Dendritic cell treated with granulocyte-macrophage colony-stimulating factor and Interleukin-4, amounts not matched to agents 40 ng/mL and 50 ng/mL, for 4 days (primary cell): ENCODE data around the gene SKI.
"Not testable (repeated sequence)": the region's sequence is repeated elsewhere in the genome, so short reads cannot be mapped to it uniquely, and the experiment has no call there.

Experiments
- H3K27ac Mint-ChIP-seq: one replicate; pipeline ENCODE4 v1.8.0; 2022; ENCODE audit warnings: mild to moderate bottlenecking, mixed read lengths
- H3K27me3 Mint-ChIP-seq: one replicate; pipeline ENCODE4 v1.8.0; 2022; ENCODE audit warnings: mild to moderate bottlenecking, mixed read lengths
- H3K36me3 Mint-ChIP-seq: one replicate; pipeline ENCODE4 v1.8.0; 2022; ENCODE audit warnings: low read depth, mixed read lengths
- H3K4me1 Mint-ChIP-seq: one replicate; pipeline ENCODE4 v1.8.0; 2022; ENCODE audit warnings: low read depth, mixed read lengths
- H3K4me3 Mint-ChIP-seq: one replicate; pipeline ENCODE4 v1.8.0; 2022; ENCODE audit warnings: mild to moderate bottlenecking, moderate library complexity, mixed read lengths
- H3K9me3 Mint-ChIP-seq: one replicate; pipeline ENCODE4 v1.8.0; 2022; ENCODE audit warnings: mixed read lengths
- intact Hi-C: fragments of 100-400 bp; cut with micrococcal nuclease; formaldehyde crosslinking; loops from one replicate; pipeline ENCODE4 v1.15.0; 2022

Gene SKI

GRCh38 chr1:2330035-2330434 lies 101.9 kb downstream of the SKI start:
- intact Hi-C loops = no loop called here
- Mint-ChIP-seq H3K4me1 (no peaks in the 10 kb centered on the region), H3K27ac (no peak overlapping the region), H3K27me3 (peaks cover 20% of the 10 kb centered on the region), H3K9me3 (peaks cover 5% of the 10 kb centered on the region), H3K36me3 (no peaks in the 10 kb centered on the region), H3K4me3 (no peak overlapping the region)

DNA sequence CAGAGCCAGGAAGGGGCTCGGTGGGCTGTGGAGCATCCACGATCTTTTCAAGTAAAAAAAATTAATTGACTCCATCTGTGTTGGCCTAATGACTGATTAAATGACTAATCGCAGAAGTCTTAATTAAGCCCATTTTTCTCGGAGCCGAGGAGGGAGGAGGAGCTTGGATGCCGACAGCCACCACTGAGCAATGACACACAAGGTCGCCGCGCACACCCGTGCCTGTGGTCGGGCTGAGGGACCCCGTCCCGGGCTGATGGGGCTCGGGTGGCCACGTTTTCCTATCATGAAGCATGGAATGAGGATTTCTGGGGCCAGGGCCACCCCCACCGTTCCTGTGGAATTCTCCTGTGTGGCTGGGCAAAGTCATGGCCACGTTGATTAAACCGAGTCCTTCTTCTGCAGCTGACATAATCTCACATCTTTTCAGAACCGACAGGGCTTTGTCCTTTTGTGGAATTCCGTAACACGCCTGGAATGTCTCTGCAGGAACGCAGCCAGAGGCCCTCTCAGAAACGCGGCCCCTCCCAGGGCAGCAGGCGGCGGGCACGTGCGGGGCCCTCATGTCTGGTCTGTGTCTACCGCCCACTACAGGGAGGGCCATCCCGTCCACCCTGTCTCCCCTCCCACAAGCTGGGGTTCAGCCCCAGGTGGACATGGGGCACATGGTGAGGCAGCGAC lies 102.5 kb downstream of the SKI start:
- Mint-ChIP-seq H3K27ac (no peak overlapping the region), H3K4me1 (no peaks in the 10 kb centered on the region), H3K9me3 (no peaks in the 10 kb centered on the region), H3K27me3 (peaks cover 21% of the 10 kb centered on the region), H3K4me3 (no peak overlapping the region), H3K36me3 (no peaks in the 10 kb centered on the region)
- intact Hi-C loops = no loop called here

DNA sequence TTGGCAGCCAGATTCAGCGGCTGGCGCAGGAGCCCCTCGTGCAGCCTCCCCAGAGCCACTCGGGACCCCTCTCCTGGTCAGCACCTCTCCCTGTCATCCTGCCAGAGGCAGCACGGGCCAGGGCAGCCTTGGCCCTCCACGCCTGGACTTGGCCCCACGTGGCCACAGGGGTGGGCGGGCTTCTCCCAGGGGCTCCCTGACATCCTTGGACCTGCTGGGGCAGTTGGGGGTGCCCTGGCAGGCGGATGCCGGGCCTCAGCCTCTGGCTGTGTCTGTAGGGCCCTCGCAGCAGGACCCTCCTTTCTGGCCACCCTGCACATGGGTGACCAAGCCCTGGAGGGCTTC lies 103.1 kb downstream of the SKI start:
- H3K27ac Mint-ChIP-seq = no peak overlapping the region
- no peaks in the 10 kb centered on the region for H3K36me3 Mint-ChIP-seq
- no peak overlapping the region for H3K4me3 Mint-ChIP-seq
- intact Hi-C loops = no loop called here
- no peaks in the 10 kb centered on the region for H3K4me1 Mint-ChIP-seq
- peaks cover 21% of the 10 kb centered on the region for H3K27me3 Mint-ChIP-seq
- no peaks in the 10 kb centered on the region for H3K9me3 Mint-ChIP-seq

GRCh38 chr1:2331580-2331979 lies 103.5 kb downstream of the SKI start:
- H3K4me1 Mint-ChIP-seq, intact Hi-C loops, H3K9me3 Mint-ChIP-seq, H3K36me3 Mint-ChIP-seq, H3K4me3 Mint-ChIP-seq, H3K27ac Mint-ChIP-seq: not testable (repeated sequence)
- H3K27me3 Mint-ChIP-seq = peaks cover 22% of the 10 kb centered on the region

GRCh38 chr1:2334366-2334765 lies 106.2 kb downstream of the SKI start:
- Mint-ChIP-seq H3K27me3 (peaks cover 30% of the 10 kb centered on the region), H3K27ac (no peak overlapping the region), H3K36me3 (no peaks in the 10 kb centered on the region), H3K4me3 (no peak overlapping the region), H3K4me1 (no peaks in the 10 kb centered on the region), H3K9me3 (no peaks in the 10 kb centered on the region)
- intact Hi-C loops = no loop called here

DNA sequence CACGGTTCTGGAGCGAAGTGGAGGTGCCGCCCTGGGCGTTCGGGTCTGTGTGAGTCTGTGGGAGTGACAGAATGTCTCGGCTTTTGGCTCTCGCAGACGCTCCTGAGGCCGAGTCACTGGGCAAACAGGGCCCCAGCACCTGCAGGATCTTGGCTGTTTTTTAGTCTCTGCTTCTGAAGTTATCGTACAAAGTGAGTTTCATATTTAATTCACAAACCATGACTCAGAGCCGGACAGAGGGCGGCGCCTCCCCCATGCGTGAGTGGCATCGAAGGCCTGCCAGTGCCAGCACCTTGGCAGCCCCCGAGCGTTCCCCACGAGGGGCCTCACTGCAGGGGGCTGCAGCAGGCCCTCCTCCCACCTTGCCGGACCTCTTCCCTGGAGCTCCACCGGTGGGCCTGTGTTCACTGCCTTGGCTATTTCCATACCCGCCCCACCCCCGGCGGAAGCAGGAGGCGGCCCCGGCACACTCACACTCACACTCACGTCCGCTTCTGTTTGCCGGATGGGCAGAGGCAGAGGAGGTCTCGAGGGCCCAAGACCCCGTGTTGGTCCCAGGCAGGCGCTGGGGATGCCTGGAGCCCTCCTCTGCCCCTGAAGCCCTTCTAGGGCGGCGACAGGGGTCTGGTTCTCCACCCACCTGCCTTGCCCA lies 106.9 kb downstream of the SKI start:
- H3K36me3 Mint-ChIP-seq = no peaks in the 10 kb centered on the region
- peaks cover under 1% of the 10 kb centered on the region for H3K4me1 Mint-ChIP-seq
- no peaks in the 10 kb centered on the region for H3K9me3 Mint-ChIP-seq
- H3K27me3 Mint-ChIP-seq = peaks cover 33% of the 10 kb centered on the region
- no peak overlapping the region for H3K27ac Mint-ChIP-seq
- intact Hi-C loops = no loop called here
- H3K4me3 Mint-ChIP-seq = no peak overlapping the region

- H3K4me1 Mint-ChIP-seq = peaks cover 5% of the 10 kb centered on the region
- no peak overlapping the region for H3K4me3 Mint-ChIP-seq
- peaks cover 36% of the 10 kb centered on the region for H3K27me3 Mint-ChIP-seq
- no peaks in the 10 kb centered on the region for H3K36me3 Mint-ChIP-seq
- H3K27ac Mint-ChIP-seq = no peak overlapping the region
- no peaks in the 10 kb centered on the region for H3K9me3 Mint-ChIP-seq
- intact Hi-C loops = no loop called here
Measured at GRCh38 chr1:2335721-2336455, 107.8 kb downstream of the SKI start.

- Mint-ChIP-seq H3K27me3 (peaks cover 39% of the 10 kb centered on the region), H3K36me3 (no peaks in the 10 kb centered on the region), H3K4me1 (peaks cover 5% of the 10 kb centered on the region), H3K9me3 (no peaks in the 10 kb centered on the region), H3K27ac (no peak overlapping the region), H3K4me3 (no peak overlapping the region)
- intact Hi-C loops = no loop called here
Measured at GRCh38 chr1:2336499-2336898, 108.4 kb downstream of the SKI start.

- intact Hi-C loops = no loop called here
- Mint-ChIP-seq H3K4me3 (no peak overlapping the region), H3K27ac (no peak overlapping the region)
Measured at GRCh38 chr1:2337081-2337480, 109.0 kb downstream of the SKI start.

GRCh38 chr1:2337501-2337900 lies 109.4 kb downstream of the SKI start:
- Mint-ChIP-seq H3K27ac (no peak overlapping the region), H3K9me3 (no peaks in the 10 kb centered on the region), H3K27me3 (peaks cover 33% of the 10 kb centered on the region), H3K4me3 (no peak overlapping the region), H3K4me1 (peaks cover 5% of the 10 kb centered on the region), H3K36me3 (no peaks in the 10 kb centered on the region)
- intact Hi-C loops = no loop called here

More at GRCh38 chr1:2337081-2337480, 109.0 kb downstream of the SKI start:
- no peaks in the 10 kb centered on the region for H3K36me3 Mint-ChIP-seq
- peaks cover 5% of the 10 kb centered on the region for H3K4me1 Mint-ChIP-seq
- peaks cover 36% of the 10 kb centered on the region for H3K27me3 Mint-ChIP-seq
- H3K9me3 Mint-ChIP-seq = no peaks in the 10 kb centered on the region

GRCh38 chr1:2339206-2340085 lies 111.3 kb downstream of the SKI start:
- Mint-ChIP-seq H3K4me1 (peaks cover 5% of the 10 kb centered on the region), H3K27me3 (peaks cover 29% of the 10 kb centered on the region), H3K36me3 (no peaks in the 10 kb centered on the region), H3K27ac (no peak overlapping the region), H3K9me3 (no peaks in the 10 kb centered on the region), H3K4me3 (no peak overlapping the region)
- intact Hi-C loops = no loop called here

GRCh38 chr1:2340086-2340917 lies 112.2 kb downstream of the SKI start:
- H3K4me1 Mint-ChIP-seq = peaks cover 5% of the 10 kb centered on the region
- intact Hi-C loops = no loop called here
- H3K27ac Mint-ChIP-seq = no peak overlapping the region
- H3K27me3 Mint-ChIP-seq = peaks cover 29% of the 10 kb centered on the region
- H3K4me3 Mint-ChIP-seq = no peak overlapping the region
- no peaks in the 10 kb centered on the region for H3K36me3 Mint-ChIP-seq
- H3K9me3 Mint-ChIP-seq = no peaks in the 10 kb centered on the region

- intact Hi-C loops = no loop called here
- Mint-ChIP-seq H3K4me3 (no peak overlapping the region), H3K27me3 (peaks cover 29% of the 10 kb centered on the region), H3K27ac (no peak overlapping the region), H3K4me1 (peaks cover 5% of the 10 kb centered on the region), H3K36me3 (no peaks in the 10 kb centered on the region), H3K9me3 (no peaks in the 10 kb centered on the region)
Measured at GRCh38 chr1:2340918-2341254, 112.8 kb downstream of the SKI start.
